HEK293T (cell line): ENCODE results near the gene ABHD3.

Experiments used
- CTCF ChIA-PET: fragments of 350-600 bp; formaldehyde crosslinking; extraction: SDS; loops from one replicate; lab custom pipeline; 2021; ENCODE audit warnings: antibody characterized with exemption, inconsistent platforms; lab: Yijun Ruan, JAX
- POLR2A ChIA-PET: fragments of 350-600 bp; formaldehyde crosslinking; extraction: SDS; loops from one replicate; lab custom pipeline; 2020; ENCODE audit warnings: antibody characterized with exemption, inconsistent platforms; lab: Yijun Ruan, JAX
- DNase-seq: peaks from one replicate; pipeline ENCODE4 v3.0.0; 2012; ENCODE audit warnings: mixed read lengths; ENCODE audit errors: extremely low spot score
- ARNT ChIP-seq: fragments of 450-650 bp; IDR thresholded peaks from 2 replicates; pipeline ENCODE4 v1.6.1; 2017; ENCODE audit warnings: mild to moderate bottlenecking
- BHLHE40 ChIP-seq: fragments of 450-650 bp; IDR thresholded peaks from 2 replicates; pipeline ENCODE4 v1.6.1; 2016; ENCODE audit warnings: mild to moderate bottlenecking, moderate library complexity, borderline replicate concordance
- CTBP1 ChIP-seq: fragments of 450-650 bp; IDR thresholded peaks from 2 replicates; pipeline ENCODE4 v1.6.1; 2016; ENCODE audit warnings: borderline replicate concordance
- ELF4 ChIP-seq: fragments of 450-650 bp; IDR thresholded peaks from 2 replicates; pipeline ENCODE4 v1.6.1; 2017; ENCODE audit warnings: antibody characterized with exemption
- FOXA1 ChIP-seq: fragments of 450-650 bp; IDR thresholded peaks from 2 replicates; pipeline ENCODE4 v1.6.1; 2016; ENCODE audit warnings: mild to moderate bottlenecking
- FOXK2 ChIP-seq: fragments of 450-650 bp; IDR thresholded peaks from 2 replicates; pipeline ENCODE4 v1.6.1; 2016; ENCODE audit warnings: mild to moderate bottlenecking
- FOXM1 ChIP-seq: fragments of 450-650 bp; IDR thresholded peaks from 2 replicates; pipeline ENCODE4 v1.6.1; 2017; ENCODE audit warnings: mild to moderate bottlenecking, borderline replicate concordance
- HDGF ChIP-seq: fragments of 450-650 bp; IDR thresholded peaks from 2 replicates; pipeline ENCODE4 v1.6.1; 2017; ENCODE audit warnings: antibody characterized with exemption, borderline replicate concordance
- L3MBTL2 ChIP-seq: fragments of 450-650 bp; conservative IDR thresholded peaks from 2 replicates; pipeline ENCODE4 v1.6.1; 2016; ENCODE audit warnings: mild to moderate bottlenecking
- LEF1 ChIP-seq: fragments of 450-650 bp; IDR thresholded peaks from 2 replicates; pipeline ENCODE4 v1.6.1; 2017; ENCODE audit warnings: mild to moderate bottlenecking, borderline replicate concordance
- NFRKB ChIP-seq: fragments of 450-650 bp; IDR thresholded peaks from 2 replicates; pipeline ENCODE4 v1.6.1; 2016; ENCODE audit warnings: mild to moderate bottlenecking, moderate library complexity
- PKNOX1 ChIP-seq: fragments of 450-650 bp; IDR thresholded peaks from 2 replicates; pipeline ENCODE4 v1.6.1; 2016
- SP1 ChIP-seq: fragments of 450-650 bp; IDR thresholded peaks from 2 replicates; pipeline ENCODE4 v1.6.1; 2017
- SUZ12 ChIP-seq: fragments of 450-650 bp; IDR thresholded peaks from 2 replicates; pipeline ENCODE4 v1.6.1; 2016; ENCODE audit warnings: mild to moderate bottlenecking
- TARDBP ChIP-seq: fragments of 450-650 bp; IDR thresholded peaks from 2 replicates; pipeline ENCODE4 v1.6.1; 2016
- ZNF384 ChIP-seq: fragments of 450-650 bp; IDR thresholded peaks from 2 replicates; pipeline ENCODE4 v1.6.1; 2016

The ABHD3 gene

GRCh38 chr18:21672521-21673267 lies 31.9 kb downstream of the ABHD3 start:
- ChIA-PET POLR2A (no interaction called here), CTCF (no interaction called here)
- DNase-seq: no peak
- no peak for TF ChIP-seq ELF4
- TF ChIP-seq SP1: no peak
- TF ChIP-seq PKNOX1: no peak
- no peak for TF ChIP-seq FOXM1
- no peak for TF ChIP-seq CTBP1
- TF ChIP-seq FOXK2: no peak
- TF ChIP-seq NFRKB: no peak
- TF ChIP-seq LEF1: no peak
- no peak for TF ChIP-seq HDGF
- no peak for TF ChIP-seq SUZ12
- no peak for TF ChIP-seq ZNF384
- TF ChIP-seq TARDBP: no peak
- TF ChIP-seq L3MBTL2: no peak
- no peak for TF ChIP-seq FOXA1
- TF ChIP-seq BHLHE40: no peak
- TF ChIP-seq ARNT: no peak

GRCh38 chr18:21669736-21670285 lies 34.8 kb downstream of the ABHD3 start:
- TF ChIP-seq SP1 (no peak), SUZ12 (no peak), HDGF (no peak), ELF4 (no peak), CTBP1 (no peak), ZNF384 (no peak), L3MBTL2 (no peak), PKNOX1 (no peak), BHLHE40 (no peak), FOXM1 (no peak), FOXA1 (no peak), NFRKB (no peak), FOXK2 (no peak), TARDBP (no peak), LEF1 (no peak)
- ChIA-PET CTCF (interaction anchor here (1.8 kb wide), 1 partner anchor 13 kb away, joined by 8 read pairs; no protein-coding TSS in a partner anchor), POLR2A (interaction anchor here (1.1 kb wide), 1 partner anchor 70 kb away, joined by 5 read pairs; the partner anchor contains the start of gene MIB1)
- no peak for DNase-seq

GRCh38 chr18:21664069-21664468 lies 40.5 kb downstream of the ABHD3 start:
- CTCF ChIA-PET: no interaction called here
- TF ChIP-seq FOXM1 (no peak), NFRKB (no peak), CTBP1 (no peak), L3MBTL2 (no peak), HDGF (no peak), TARDBP (no peak)
- DNase-seq: no peak
- POLR2A ChIA-PET: no interaction called here

GRCh38 chr18:21663578-21663977 lies 41.0 kb downstream of the ABHD3 start:
- no peak for DNase-seq
- ChIA-PET CTCF (no interaction called here), POLR2A (no interaction called here)
- TF ChIP-seq FOXA1 (no peak), CTBP1 (no peak), LEF1 (no peak), TARDBP (no peak), SP1 (no peak), FOXK2 (no peak), SUZ12 (no peak), PKNOX1 (no peak), ZNF384 (no peak), BHLHE40 (no peak), HDGF (no peak), L3MBTL2 (no peak), ELF4 (no peak), FOXM1 (no peak), NFRKB (no peak), ARNT (no peak)

GRCh38 chr18:21662581-21662980 lies 42.0 kb downstream of the ABHD3 start:
- DNase-seq: no peak
- TF ChIP-seq ZNF384 (no peak), ARNT (no peak), HDGF (no peak)
- ChIA-PET POLR2A (no interaction called here), CTCF (interaction anchor here (0.6 kb wide), 1 partner anchor 11 kb away, joined by 3 read pairs; no protein-coding TSS in a partner anchor)

GRCh38 chr18:21660078-21660477 lies 44.5 kb downstream of the ABHD3 start:
- no peak for TF ChIP-seq BHLHE40
- TF ChIP-seq PKNOX1: no peak
- TF ChIP-seq LEF1: no peak
- TF ChIP-seq TARDBP: no peak
- TF ChIP-seq FOXM1: no peak
- TF ChIP-seq SP1: no peak
- no peak for TF ChIP-seq CTBP1
- TF ChIP-seq FOXA1: no peak
- TF ChIP-seq NFRKB: no peak
- TF ChIP-seq ELF4: no peak
- TF ChIP-seq ZNF384: no peak
- TF ChIP-seq L3MBTL2: no peak
- no peak for TF ChIP-seq FOXK2
- TF ChIP-seq HDGF: no peak
- TF ChIP-seq ARNT: no peak
- no peak for TF ChIP-seq SUZ12
- ChIA-PET POLR2A (no interaction called here), CTCF (no interaction called here)
- DNase-seq: no peak
